ENCODE measurements around the gene MTFR2.
"Not testable (repeated sequence)": the region's sequence is repeated elsewhere in the genome, so short reads cannot be mapped to it uniquely, and the experiment has no call there.

Gene MTFR2

DNA sequence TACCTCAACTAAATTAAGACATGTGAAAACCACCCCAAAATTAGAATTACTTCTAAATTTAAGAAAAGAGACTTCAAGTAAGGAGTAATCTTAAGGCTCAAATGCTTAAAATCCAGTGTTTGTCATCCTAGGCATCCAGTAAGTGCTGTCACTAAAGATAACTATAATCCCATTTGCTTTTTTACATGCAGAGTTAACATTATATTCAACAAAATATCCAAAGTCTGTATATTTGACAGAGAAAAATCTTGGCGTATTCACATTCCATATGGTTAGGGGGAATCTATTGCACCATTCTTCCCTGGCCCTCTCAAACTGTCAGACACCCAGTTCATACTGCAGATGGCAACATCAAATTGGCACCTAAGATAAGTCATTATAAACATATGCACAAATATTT is 17.4 kb downstream of the MTFR2 start:
- DNase-seq = no peak

DNA sequence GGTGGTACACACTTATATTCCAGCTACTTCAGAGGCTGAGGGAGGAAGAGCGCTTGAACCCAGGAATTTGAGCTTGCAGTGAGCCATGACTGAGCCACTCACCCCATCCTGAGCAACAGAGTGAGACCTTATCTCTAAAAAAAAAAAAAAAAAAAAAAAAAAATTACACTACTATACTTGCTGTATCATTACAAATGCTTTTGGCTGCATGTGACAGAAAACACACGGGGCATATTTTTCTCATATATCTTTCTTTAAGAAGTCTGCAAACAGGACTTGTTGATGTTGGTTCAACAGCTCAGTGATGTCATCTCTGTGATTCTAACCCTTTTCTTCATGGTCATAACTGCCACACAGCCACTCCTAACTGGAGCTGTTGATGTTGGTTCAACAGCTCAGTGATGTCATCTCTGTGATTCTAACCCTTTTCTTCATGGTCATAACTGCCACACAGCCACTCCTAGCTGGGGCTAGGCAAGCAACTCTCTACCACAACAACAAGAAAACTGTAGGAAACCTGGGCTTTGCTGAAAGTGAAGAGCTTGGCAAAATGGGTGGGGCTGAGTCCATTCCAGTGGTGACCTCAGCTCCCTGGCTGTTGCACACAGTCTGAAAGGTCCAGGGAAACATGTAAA is 19.8 kb downstream of the MTFR2 start:
- DNase-seq = no peak

DNA sequence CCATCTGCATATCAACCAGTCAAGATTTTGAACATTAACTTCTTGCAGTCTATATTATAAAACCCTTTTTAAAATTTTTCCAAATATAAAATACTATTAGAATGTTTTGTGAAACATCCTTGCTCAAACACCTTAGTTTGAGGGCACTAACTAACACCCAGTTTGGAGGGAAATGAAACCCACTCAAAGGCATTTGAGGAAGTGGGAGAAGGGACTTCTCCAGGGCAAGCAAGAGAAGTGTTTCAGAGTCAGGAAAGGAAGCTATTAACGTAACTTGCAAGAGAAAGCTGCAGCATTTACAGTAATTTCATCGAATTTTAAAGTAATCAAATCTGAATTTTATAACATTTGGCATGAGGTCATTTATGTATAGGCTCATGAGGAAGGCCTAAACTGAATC is 21.3 kb downstream of the MTFR2 start:
- no peak for DNase-seq

DNA sequence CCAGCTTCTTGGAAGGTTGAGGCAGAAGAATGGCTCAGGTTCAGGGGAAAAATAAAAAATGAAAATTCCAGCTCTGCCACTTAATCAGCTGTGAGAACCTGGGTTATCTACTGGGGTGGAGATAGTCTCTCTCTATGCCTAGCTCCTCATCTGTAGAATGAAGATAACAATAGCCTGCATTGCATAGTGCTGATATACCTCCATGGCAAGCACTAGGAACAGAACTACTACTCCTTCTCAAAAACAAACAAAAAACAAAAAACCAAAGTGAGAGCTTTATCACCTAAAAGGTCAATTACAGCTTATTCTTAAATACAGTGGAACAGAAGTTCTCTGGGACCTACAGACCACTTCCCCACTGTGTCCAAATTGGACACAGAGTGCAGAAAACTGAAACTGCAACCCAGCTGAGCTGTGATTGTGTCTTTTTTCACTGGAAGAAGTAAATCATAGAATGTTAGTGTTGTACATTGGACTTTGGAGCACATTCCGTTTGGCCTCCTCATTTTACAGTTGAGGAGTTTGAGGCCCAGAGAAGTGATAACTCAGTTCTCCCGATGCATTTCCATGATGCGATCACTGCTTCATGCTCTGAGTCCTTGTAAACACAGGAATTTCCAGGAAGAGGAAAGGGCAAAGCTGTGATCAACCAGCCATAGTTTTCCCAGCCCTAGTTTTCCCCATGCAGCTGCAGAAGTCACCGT is 23.3 kb downstream of the MTFR2 start:
- DNase-seq = no peak

DNA sequence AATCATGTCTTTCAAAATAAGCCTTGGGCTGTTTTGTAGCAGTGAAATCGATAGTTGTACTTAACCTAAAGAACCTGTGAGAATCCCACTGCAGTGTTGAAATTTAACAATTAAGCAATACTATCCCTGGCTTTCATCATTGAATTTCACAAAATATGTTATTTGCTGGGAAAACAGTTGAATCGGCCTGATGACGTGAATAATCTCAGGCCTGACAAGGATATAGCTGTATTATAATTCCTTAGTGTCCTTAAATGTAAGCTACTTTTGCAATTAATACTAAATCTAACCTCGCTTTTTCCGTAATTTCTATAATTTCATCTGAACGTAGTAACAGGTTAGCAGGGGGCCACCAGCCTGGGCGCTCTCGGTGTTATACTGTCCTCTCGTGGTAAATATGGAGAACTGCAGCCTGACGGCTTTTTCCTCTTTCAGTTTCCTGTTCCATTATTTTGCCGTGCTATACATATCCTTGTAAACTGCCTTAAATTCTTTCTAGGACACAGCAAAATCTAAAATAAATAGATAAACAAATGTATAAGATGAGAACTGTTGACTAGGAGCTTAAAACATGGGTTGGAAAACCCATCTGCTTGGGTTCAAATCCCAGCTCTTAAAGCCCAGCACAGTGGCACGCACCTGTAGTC is 24.0 kb downstream of the MTFR2 start:
- peak; percentile 70 for DNase-seq

DNA sequence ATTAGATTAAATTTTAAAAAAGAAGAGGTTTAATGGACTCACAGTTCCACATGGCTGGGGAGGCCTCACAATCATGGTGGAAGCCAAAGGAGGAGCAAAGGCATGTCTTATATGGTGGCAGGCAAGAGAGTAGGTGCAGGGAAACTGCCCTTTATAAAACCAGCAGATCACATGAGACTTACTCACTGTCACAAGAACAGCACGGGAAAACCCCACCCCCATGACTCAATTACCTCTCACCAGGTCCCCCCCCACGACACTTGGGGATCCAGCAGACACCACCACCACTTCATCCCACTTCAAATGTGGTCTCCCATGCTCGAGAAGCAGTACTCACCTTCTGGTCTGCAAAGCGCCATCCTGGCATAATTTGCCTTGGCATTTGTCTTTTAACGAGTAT is 24.6 kb downstream of the MTFR2 start:
- DNase-seq = peak; percentile 49

DNA sequence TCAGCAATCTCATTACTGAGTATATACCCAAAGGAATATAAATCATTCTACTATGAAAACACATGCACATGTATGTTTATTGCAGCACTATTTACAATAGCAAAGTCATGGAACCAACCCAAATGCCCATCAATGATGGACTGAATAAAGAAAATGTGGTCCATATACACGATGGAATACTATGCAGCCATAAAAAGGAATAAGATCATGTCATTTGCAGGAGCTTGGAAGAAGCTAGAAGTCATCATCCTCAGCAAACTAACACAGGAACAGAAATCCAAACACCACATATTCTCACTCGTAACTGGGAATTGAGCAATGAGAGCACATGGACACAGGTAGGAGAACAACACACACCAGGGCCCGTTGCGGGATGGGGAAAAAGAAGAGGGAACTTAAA is 25.1 kb downstream of the MTFR2 start:
- not testable (repeated sequence) for DNase-seq

DNA sequence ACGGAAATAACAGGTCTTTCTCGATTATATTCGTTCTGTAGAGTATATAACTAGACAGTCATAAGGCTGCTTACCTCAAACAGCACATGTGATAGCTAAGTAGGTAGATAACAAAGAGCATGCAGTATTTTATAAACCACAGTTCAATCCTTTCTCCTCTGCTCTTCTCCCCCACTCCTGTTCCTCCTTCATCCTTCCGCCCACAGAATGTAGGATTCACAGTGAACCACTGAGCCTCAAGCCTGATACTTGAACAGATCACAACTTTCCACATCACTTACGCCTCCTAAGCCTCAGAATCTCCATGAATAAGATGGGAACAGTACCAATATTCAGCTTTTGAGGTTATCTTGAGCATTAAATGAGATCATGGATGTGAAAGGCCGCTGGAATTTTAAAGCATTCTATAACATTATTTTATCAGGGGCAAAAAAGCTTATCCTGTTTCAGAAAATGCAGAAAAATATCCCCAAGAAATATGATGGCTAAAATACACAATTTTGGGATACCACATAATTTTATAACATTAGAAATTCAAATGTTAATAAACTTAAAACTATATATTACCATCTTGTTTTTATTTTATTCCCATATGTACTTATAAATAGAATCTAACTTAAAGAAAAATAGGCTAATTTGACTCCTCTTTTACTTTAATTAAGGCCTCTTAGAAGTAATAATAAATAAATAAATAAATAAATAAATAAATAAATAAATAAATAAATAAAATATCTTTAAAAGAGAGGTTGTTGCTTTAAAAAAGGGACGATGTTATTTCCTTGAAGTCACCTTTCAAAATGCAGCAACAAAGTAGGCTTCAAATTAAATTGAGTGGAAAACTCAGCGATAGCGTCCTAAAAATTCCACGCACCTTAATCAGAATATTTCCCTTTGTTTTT is 33.4 kb downstream of the MTFR2 start:
- no peak for DNase-seq

DNA sequence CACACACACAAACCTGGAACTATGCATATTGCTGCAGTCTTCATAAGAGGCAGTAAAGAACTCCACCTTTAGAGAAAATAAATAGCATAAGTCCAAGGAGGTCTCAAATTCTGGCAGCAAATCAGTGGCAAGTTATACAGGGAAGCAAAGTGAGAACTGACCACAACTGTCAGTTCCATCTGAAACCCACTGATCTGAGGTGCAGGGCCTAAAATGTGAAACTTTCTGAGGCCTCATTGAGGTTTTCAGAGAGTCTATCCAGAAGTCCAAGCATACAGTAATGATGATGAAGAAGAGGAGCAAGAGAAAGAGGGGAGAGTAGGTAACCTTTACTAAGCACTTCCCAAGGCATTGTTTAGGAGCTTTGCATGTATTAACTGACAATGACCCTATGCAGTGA is 36.3 kb downstream of the MTFR2 start:
- DNase-seq = no peak

DNA sequence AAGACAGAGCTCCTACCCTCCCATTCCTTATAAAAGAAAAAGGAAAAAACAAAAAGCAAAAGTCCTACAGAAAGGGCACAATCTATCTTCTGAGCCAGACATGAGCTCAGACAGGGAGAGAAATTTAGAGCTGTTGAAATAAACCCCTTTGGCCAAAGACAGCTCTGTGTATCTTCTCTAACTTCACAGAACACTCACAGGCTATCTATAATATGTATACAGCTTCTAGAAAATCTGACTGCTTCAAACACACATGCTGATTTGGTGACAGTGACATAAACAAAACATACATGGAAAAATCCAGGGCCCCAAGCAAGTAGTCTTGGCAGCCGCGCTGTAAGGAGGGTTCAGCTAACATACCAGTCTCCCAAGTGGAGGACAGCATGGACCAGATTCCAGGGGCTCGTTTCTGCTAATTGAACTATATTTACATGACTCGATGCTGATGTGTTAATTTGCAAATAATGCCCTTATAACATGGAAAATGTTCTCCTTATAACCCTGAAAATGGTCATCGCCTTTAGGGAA is 37.0 kb downstream of the MTFR2 start:
- no peak for DNase-seq

DNA sequence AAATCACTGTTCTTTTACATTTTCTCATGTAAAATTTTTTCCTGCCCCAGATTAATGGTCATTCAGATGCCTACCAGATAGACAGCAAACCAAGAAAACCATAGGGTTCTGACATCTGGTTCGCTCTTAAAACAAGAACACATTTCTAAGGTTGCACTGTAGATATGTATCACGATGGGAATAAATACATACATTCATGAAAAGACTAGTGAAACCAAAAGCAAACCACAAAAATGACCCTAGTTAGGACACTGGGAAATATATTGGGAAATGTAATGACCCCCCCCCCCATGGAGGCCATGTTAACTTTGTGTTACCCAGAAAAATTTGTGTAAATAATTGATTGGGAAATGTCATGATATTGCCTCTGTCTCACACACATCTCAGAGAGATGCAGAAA is 37.5 kb downstream of the MTFR2 start:
- no peak for DNase-seq

DNA sequence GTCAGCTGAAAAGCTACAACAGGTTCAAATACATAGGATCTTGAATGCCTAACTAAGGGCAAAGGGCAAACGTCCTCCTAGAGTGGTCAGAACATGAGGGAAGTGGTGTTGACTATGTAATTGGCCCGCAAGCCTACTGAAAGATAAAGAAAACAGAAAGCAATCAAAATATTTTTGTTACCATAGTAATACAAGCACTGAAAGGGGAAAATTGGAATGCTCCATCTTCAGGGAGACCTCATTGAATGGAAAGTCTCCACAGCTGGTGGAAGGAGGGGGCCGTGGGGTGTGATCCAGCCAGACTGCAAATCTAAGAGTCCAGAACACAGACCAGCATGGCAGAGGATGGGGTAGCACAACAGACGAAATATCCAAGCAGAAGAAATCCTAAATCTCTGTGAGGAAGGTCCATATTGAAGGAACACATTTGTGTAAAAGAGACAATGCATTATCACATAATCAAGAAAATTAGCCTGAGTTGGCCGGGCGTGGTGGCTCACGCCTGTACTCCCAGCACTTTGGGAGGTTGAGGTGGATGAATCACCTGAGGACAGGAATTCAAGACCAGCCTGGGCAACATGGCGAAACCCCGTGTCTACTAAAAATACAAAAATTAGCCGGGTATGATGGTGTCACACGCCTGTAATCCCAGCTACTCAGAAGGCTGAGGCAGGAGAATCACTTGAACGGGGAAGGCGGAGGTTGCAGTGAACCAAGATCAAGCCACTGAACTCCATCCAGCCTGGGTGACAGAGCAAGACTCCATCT is 39.5 kb downstream of the MTFR2 start:
- DNase-seq = no peak

DNA sequence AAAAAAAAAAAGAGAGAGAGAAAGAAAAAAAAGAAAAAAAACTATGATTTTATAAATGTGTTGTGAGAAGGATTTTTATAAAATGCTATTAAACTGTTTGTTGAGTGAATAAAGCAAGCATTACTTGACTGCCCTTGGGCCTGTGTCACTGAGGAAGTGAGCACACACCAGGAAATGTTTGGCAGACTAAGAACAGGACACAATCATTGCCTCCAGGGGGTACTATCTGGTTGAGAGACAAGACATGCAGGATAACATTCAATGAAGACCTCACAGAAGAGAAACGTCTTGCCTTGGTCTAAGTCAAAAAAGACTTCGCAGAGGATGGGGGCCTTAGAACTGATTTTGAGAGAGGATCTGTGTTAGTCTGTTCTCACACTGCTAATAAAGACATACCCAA is 40.6 kb downstream of the MTFR2 start:
- DNase-seq = no peak

DNA sequence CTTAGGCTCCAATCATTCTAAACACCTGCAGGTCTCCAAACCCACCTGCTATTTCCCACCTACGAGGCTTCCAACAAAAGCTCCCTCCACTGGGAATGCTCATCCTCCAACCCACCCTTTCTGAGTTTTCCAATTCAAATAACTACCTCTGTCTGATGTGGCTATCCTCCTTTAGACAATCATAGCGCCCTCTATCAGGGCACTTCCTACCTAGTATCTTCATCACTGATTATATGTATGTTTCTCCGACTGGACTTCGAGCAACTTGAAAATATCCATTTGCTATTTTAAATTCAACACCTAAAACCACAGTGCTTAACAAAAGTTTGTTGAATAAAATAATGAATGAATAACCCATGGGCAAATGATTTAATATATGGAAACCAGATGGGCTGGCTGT is 41.3 kb downstream of the MTFR2 start:
- DNase-seq = no peak

DNA sequence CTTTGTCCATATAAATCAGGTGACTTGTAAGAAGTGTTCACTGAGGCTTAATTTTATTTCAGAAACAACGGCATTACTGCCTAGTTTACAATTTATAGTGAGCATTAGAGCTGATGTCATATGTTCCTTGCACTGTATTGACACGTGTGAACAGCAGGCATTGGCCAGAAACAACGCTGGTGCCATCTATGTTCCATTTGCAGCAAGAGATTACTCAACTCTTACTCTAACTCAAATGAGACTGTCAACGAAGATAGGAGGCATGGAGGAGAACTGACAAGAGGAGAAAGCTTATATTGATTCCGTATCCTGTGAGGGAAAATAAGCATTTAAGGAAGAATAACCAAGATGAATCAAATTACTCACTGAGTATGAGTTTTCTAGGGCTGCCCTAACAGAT is 48.4 kb downstream of the MTFR2 start:
- no peak for DNase-seq

DNA sequence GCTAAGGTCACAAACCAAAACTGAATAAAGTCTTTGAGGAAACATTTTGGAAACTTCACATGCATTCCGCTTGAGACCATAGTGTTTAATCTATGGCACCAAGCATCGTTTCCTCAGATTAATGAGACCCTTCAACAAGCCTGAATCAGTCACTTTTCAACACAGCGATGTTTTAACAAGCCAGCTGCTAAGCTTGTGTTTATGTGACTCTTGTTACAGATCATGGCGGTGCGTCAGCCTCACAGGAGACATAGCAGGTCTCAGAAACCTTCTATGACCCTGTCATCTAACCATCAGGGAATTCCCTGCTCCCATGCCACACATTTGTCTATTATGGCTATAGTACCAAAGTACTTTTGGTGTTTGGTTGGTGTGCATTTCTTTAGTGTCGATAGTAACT is 57.2 kb downstream of the MTFR2 start:
- DNase-seq = no peak

DNA sequence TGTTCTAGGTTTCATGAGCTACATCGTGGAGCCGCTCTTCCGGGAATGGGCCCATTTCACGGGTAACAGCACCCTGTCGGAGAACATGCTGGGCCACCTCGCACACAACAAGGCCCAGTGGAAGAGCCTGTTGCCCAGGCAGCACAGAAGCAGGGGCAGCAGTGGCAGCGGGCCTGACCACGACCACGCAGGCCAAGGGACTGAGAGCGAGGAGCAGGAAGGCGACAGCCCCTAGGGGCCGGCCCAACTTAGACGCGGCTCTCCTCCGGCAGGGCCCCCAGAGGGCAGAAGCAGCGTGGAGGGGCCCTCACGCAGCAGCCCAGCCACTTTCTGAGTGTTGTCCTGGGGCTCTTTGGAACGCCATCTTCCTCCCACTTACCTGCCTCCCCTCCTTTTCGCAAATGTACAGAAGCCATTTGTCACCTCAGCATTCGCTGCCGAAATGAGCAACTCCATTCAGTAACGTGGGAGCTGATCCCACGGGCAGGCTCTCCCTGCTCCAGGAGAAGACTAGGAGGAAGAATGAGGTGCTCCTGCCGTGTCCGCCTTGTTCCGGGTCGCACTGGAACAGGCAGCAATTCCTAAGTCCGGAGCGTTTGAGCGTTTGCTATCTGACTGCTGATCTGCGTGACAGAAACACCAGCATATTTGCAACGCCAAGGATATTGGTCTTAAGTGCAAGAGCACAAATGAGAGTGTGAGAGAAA is 58.4 kb downstream of the MTFR2 start:
- DNase-seq = no peak

DNA sequence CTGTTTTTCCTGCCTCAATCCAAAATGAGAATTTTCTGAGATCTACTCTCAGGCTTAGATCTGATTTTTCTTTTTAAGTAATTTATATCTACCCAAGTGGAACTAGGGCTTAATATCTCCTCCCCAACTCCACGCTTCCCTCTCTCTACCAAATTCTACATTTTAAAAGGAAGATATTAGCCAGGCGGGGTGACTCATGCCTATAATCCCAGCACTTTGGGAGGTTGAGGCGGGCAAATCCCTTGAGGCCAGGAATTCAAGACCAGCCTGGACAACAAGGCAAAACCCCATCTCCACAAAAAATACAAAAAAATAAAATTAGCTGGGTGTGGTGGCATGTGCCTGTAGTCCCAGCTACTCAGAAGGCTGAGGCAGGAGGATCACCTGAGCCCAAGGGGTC is 61.0 kb downstream of the MTFR2 start:
- DNase-seq = no peak

DNA sequence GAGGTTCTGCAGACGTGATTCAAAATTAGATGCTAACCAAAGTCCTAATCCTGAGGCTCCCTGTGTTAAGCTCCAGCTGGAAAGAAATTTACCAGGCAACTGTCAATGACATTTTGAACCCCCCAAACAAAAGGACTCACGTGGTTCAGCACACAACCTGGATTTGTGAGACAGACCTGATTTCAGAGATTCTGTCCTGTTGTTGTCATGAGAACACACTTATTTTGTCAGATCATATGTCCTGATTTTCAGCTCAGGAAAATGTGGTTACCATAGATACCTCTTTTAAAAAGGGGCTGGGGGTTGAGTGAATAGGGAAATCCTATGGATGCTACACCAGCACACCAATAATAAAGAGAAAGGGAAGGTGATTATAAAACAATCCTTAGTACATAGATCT is 61.6 kb downstream of the MTFR2 start:
- DNase-seq = no peak

DNA sequence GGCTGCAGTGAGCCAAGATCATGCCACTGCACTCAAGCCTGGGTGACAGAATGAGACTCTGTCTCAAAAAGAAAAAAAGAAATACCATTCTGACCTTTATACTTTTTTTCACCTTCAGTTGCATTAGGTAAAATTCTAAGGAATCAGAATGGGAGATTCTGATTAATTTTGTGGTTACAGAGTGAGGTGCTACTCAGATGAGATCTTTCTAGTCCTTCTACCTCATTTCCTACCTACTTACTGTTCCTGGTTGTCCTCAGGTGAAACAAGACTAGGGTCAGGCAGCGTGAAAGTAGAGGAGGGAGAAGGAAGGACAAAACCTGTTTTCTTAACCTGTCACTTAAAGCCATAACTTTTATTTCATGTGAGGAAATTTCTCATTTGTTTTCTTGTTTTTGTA is 63.7 kb downstream of the MTFR2 start:
- DNase-seq = no peak

DNA sequence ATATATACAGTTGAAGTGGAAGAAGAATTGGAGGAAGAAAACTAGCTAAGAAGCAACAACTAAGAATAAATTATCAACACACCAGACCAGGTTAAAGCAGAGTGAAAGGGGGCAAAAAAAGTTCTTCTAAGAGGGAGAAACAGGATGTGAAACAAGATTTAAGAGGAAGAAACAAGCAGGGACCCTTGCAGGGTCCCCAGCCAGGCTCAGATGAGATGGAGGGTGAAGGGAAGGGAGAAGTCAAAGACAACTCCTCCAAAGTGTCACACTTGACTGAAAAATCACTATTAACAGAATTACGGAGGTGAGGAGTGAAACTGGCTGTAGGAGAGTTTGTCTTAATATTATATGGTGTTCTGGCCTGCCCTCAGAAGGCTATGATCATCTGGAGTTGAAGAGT is 65.4 kb downstream of the MTFR2 start:
- DNase-seq = no peak

DNA sequence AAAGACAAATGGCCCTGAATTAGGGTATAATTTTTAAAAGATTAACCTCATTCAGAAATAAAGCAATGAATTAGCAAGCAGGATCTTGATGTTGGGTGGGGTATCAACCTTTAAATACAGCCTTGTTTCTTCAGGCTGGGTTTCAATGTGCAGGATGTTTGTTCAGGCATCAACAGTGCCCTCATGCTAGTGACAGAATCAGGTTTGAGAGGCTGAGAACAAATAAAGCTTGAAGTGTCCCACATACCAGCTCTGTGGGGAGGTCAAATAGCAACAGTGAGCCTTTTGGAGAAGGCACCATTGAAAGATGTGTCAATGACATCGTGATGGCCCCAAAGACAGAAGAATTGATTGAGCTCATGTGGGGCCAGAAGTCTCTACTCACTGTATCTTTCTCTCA is 68.2 kb downstream of the MTFR2 start:
- no peak for DNase-seq
